T-helper 17 cell (primary cell): ENCODE results near the gene RBBP7. TPM values are rescaled to one million over a fixed set of nuclear protein-coding genes. Genes with fewer than 3 reads are reported as not detected.

Source experiments
- ATAC-seq: fragments of 150-1000 bp; cut with Tn5 transposase; 2 replicates; pipeline ENCODE4 v1.10.0; 2021; ENCODE audit warnings: mild to moderate bottlenecking, moderate library complexity
- DNase-seq, 3 donors: peaks; one replicate each; pipeline versions ENCODE4 v3.0.0 to v3.0.0-alpha.2; 2020 to 2021
- H3K9me3 ChIP-seq: one replicate; pipeline ENCODE4 v1.7.0; 2013; ENCODE audit warnings: low read length, mild to moderate bottlenecking; ENCODE audit not compliant: control insufficient read depth, poor library complexity, severe bottlenecking
- H3K27ac Mint-ChIP-seq: one replicate; pipeline ENCODE4 v1.8.0; 2022; ENCODE audit warnings: mild to moderate bottlenecking, moderate library complexity, mixed read lengths
- H3K27me3 Mint-ChIP-seq: one replicate; pipeline ENCODE4 v1.8.0; 2022; ENCODE audit warnings: mixed read lengths
- H3K36me3 Mint-ChIP-seq: one replicate; pipeline ENCODE4 v1.8.0; 2022; ENCODE audit warnings: low read depth, mixed read lengths
- H3K4me1 Mint-ChIP-seq: one replicate; pipeline ENCODE4 v1.8.0; 2022; ENCODE audit warnings: mild to moderate bottlenecking, mixed read lengths
- H3K4me3 Mint-ChIP-seq: one replicate; pipeline ENCODE4 v1.8.0; 2022; ENCODE audit warnings: mild to moderate bottlenecking, moderate library complexity, mixed read lengths
- total RNA-seq, 4 donors: library from RNA in 2 of 4; stranded (reverse) in 2 of 4; gene quantifications; one replicate each; pipeline ENCODE4 v1.2.3 and lab custom pipeline; 2022 to 2026

The RBBP7 gene
- total RNA-seq, 2 donors from 2014 or later = 103 to 105 TPM

DNA sequence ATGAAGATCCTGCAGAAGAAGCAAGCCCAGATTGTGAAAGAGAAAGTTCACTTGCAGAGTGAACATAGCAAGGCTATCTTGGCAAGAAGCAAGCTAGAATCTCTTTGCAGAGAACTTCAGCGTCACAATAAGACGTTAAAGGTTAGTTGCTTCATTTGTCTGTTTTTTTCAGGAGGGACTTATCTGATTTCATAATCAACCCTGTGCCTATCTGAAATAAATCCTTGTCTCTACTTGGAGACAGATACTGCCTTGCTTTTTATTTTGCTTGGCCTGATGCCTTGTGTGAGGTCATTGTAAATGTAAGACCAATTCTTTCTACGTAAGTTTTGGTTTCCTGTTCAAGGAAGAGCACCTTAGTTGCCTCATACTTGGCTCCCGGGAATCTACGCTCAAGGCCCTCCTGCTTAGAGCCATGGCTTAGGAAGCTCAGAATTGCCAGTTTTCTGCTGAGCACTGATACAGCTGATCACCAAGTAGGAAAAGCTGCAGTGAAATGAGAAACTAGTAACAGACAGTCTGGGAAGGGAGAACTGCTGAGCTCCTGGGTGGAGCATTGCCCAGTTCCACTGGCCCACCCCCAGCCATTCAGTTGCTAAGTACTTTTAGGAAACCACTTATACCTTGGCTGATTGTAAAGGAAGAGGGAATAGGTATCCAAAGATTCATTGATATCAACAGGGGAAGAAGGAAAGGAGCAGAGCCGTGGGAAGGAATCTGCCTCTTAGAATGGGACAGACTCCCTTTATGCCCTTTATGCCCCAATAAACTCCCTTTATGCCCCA lies 41.8 kb downstream of the RBBP7 start:
- H3K36me3 Mint-ChIP-seq = no peaks in the 10 kb centered on the region
- DNase-seq (no peak), ATAC-seq (no peak)
- no peaks in the 10 kb centered on the region for H3K27me3 Mint-ChIP-seq
- H3K9me3 ChIP-seq = no peaks in the 10 kb centered on the region
- H3K27ac Mint-ChIP-seq = no peak overlapping the region
- H3K4me3 Mint-ChIP-seq = peak overlapping the region; percentile 39
- peaks cover 2% of the 10 kb centered on the region for H3K4me1 Mint-ChIP-seq

DNA sequence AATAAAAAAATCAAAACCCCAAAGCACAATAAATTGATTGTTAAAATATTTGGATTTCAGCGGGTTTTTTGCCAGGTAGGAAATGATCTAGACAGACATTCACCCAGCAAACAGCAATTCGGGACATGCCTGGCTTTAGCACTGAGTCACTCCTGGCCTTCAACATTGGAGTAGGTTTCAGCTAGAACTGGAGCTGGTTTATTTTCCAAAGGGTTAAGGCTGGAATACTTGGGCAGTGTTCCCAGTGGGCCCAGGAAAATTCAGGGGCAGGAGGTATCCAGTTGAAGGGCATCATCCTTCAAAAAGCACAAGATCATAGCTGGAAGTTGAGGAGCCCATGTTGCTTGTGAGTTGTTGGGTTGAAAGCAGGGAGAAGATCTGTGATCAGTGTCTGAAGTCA lies 42.9 kb downstream of the RBBP7 start:
- no peaks in the 10 kb centered on the region for H3K36me3 Mint-ChIP-seq
- H3K4me1 Mint-ChIP-seq = peaks cover 1% of the 10 kb centered on the region
- ATAC-seq (no peak), DNase-seq (no peak)
- no peak overlapping the region for H3K4me3 Mint-ChIP-seq
- H3K9me3 ChIP-seq = no peaks in the 10 kb centered on the region
- no peaks in the 10 kb centered on the region for H3K27me3 Mint-ChIP-seq
- no peak overlapping the region for H3K27ac Mint-ChIP-seq

DNA sequence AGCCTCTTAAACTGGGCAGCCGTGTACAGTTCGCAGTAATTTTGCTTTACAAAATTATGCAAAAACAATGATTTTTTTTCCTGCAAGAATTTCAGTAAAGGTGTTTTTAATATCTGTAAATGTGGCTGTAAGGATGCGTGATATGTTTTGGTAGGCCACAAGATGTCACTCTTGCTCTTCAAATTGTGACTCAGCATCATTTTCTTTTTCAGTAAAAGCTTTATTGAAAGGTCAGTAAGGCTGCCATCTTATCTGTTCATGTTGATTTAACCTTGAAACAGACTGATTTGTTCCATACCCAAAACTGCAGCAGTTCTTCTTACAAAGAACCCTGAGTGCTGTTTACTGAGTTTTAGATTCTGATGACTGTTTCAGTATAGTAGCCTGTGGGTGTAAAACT lies 44.0 kb downstream of the RBBP7 start:
- no peak for DNase-seq
- Mint-ChIP-seq H3K4me1 (no peaks in the 10 kb centered on the region), H3K36me3 (no peaks in the 10 kb centered on the region), H3K4me3 (no peak overlapping the region), H3K27me3 (no peaks in the 10 kb centered on the region), H3K27ac (peak overlapping the region; percentile 75)
- H3K9me3 ChIP-seq = no peaks in the 10 kb centered on the region
- peak; percentile 54 for ATAC-seq

DNA sequence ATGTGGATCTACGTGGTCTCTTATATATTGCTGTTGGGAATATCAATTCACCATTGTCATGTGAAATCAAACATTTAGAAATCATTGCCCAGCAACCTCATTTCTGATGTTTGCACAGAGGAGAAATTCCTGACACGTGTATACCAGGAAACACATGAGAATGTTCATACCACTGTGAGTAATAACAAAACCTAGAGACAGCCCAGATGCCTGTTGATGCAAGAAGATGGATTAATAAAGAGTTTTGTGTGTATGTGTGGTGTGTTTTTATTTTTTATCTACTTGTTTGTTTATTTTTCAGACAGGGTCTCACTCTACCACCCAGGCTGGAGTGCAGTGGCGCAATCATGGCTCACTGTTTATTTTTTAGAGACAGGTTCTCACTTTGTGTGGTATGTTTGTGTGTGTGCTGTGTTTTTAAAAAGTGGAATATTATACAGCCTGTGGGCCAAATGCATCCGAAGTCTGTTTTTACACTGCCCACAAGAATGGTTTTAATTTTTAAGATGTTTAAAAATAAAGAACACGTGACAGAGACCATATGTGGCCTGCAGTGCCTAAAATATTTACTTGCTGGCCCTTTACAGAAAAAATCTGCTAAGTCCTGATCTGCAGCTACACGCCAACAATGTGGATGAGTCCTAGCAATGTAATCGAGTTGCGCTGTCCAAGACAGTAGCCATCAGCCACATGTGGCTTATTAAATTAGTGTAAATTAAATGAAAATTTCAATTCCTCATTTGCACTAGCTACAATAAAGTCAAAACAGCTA lies 44.7 kb downstream of the RBBP7 start:
- H3K9me3 ChIP-seq = no peaks in the 10 kb centered on the region
- H3K36me3 Mint-ChIP-seq = no peaks in the 10 kb centered on the region
- no peak for DNase-seq
- no peaks in the 10 kb centered on the region for H3K4me1 Mint-ChIP-seq
- peak overlapping the region; percentile 75 for H3K27ac Mint-ChIP-seq
- H3K4me3 Mint-ChIP-seq = no peak overlapping the region
- no peak for ATAC-seq
- H3K27me3 Mint-ChIP-seq = no peaks in the 10 kb centered on the region

DNA sequence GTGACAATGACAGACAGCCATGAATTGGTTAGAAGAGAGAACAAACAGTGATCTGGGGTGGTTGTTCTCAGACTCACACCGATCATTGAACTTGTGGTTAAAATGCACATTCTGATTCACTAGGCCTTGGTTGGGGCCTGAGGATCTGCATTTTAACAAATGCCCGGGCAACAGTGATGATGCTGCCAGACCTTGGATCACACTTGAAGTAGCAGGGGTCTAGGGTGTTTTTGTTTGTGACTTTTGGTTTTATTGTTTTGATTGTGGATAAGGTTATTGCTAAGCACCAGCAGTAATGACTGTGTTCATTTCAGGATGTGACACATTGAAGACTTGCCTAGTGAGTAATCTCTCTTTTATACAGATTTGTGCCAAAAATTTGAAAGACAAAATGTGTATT lies 47.4 kb downstream of the RBBP7 start:
- Mint-ChIP-seq H3K4me3 (no peak overlapping the region), H3K4me1 (no peaks in the 10 kb centered on the region), H3K27me3 (no peaks in the 10 kb centered on the region)

DNA sequence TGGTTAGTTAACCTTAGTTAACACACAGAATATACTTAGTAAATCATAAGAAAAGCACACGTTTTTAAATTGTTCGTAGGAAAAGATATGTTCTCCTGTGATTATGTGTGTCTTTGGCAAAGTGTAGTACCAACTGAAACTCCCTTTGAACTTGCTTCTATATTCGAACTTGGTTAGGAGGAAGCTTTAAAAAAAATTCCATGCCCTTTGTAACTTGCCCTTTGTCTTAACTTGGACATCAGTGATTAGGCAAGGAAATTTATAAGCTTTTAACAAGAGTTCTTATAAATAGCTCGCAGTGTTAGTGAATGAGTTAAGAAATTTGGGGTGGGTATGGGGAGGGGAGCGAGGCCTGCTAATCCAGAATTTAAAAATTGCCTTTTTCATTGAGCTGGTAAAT lies 50.5 kb downstream of the RBBP7 start:
- no peaks in the 10 kb centered on the region for H3K36me3 Mint-ChIP-seq
- ATAC-seq = no peak
- no peaks in the 10 kb centered on the region for H3K27me3 Mint-ChIP-seq
- H3K4me3 Mint-ChIP-seq = no peak overlapping the region
- DNase-seq = no peak
- H3K9me3 ChIP-seq = no peaks in the 10 kb centered on the region
- no peak overlapping the region for H3K27ac Mint-ChIP-seq
- no peaks in the 10 kb centered on the region for H3K4me1 Mint-ChIP-seq

More for the DNA sequence above, 47.4 kb downstream of the RBBP7 start:
- no peak for ATAC-seq
- no peaks in the 10 kb centered on the region for H3K9me3 ChIP-seq
- H3K36me3 Mint-ChIP-seq = no peaks in the 10 kb centered on the region
- no peak overlapping the region for H3K27ac Mint-ChIP-seq
- DNase-seq = no peak

DNA sequence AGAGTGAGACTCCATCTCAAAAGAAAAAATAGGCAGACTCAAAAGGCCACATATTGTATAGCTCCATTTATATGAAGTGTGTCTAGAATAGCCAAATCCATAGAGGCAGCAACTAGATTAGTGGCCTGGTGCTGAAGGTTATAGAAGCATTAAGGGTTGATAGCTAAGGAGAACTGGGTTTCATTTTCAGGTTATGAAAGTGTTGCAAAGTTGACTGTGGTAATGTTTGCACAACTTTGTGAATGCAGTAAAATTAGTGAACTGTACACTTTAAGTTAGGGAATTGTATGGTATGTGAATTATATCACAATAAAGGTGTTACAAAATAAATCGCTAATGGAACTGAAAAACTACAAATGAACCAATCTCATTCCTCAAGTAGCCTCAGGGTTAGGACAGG lies 55.6 kb downstream of the RBBP7 start:
- ATAC-seq (no peak), DNase-seq (no peak)
- no peaks in the 10 kb centered on the region for H3K9me3 ChIP-seq
- Mint-ChIP-seq H3K27me3 (no peaks in the 10 kb centered on the region), H3K4me1 (peaks cover 2% of the 10 kb centered on the region), H3K27ac (no peak overlapping the region), H3K36me3 (no peaks in the 10 kb centered on the region), H3K4me3 (no peak overlapping the region)

DNA sequence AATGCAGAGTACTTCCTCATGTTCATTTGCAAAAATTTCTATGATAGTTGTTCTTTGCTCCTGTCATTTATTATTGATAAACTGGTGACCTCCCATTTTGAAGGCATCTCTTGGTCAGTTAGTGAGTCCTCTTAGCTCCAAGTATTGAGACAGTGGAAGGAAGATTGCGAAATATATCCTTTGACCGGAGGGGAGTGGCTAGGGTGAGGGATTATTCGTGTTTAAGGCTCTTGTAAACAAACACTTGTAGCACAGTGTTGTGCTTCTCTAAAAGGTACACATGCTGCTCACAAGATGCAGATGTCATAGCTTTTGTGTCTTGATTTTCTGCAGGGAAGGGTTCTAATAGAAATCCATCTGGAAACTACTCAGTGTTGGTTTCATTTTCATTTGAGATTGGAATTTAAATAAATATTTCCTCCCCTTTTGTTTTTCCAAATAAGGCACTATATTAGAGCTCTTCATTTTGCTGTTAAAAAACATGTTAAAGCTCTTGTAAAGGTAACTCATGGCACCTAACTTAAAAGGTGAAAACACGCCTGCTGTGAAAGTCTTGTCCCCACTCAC lies 62.1 kb downstream of the RBBP7 start:
- ATAC-seq (no peak), DNase-seq (no peak)
- Mint-ChIP-seq H3K4me1 (peaks cover 4% of the 10 kb centered on the region), H3K27me3 (no peaks in the 10 kb centered on the region), H3K4me3 (peak overlapping the region; percentile 63), H3K27ac (no peak overlapping the region), H3K36me3 (no peaks in the 10 kb centered on the region)
- H3K9me3 ChIP-seq = no peaks in the 10 kb centered on the region

DNA sequence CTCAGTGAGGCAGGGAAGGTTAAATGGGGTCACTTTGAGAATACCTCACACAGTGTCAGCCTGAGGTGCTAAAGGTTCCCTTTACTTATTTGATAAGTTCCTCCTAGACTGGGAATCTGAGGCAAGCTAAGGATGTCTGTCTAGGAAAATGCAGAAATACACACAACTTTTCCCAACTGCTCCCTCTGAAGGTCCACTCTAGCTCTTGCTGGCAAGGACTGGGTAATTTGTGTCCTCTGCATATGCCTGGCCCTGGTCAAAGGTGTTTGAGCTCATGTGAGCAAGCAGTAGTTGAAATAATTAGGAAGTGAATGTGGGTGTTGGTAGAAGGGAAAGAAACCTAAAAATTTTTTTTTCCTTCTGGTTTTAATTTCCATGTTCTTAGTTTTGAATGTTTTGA lies 62.6 kb downstream of the RBBP7 start:
- no peaks in the 10 kb centered on the region for H3K27me3 Mint-ChIP-seq
- peaks cover 4% of the 10 kb centered on the region for H3K4me1 Mint-ChIP-seq
- no peak overlapping the region for H3K4me3 Mint-ChIP-seq

DNA sequence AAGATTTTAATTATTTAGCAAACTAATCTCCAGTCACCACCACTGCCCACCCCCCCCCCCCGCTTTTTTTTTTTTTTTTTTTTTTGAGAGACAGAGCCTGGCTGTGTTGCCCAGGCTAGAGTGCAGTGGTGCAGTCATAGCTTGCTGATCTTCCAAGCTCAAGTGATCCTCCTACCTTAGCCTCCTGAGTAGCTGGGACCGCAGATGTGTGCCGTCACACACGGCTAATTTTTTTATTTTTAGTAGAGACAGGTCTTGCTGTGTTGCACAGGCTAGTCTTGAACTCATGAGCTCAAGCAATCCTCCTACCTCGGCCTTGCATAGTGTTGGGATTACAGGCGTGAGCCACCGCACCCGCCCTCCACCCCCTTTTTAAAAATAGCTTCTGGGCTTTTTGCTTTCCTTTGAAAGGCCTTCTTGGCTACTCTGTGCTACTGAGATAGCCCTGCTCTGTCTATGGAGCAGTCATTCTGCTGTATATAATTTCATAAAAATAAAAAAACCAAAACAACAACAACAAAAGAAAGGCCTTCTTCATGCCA lies 65.2 kb downstream of the RBBP7 start:
- Mint-ChIP-seq H3K36me3 (no peaks in the 10 kb centered on the region), H3K4me3 (no peak overlapping the region), H3K4me1 (peaks cover 4% of the 10 kb centered on the region), H3K27ac (no peak overlapping the region), H3K27me3 (no peaks in the 10 kb centered on the region)
- no peaks in the 10 kb centered on the region for H3K9me3 ChIP-seq
- no peak for DNase-seq
- ATAC-seq = no peak

More for the DNA sequence above, 62.6 kb downstream of the RBBP7 start:
- DNase-seq (no peak), ATAC-seq (no peak)
- peak overlapping the region; percentile 39 for H3K27ac Mint-ChIP-seq
- no peaks in the 10 kb centered on the region for H3K36me3 Mint-ChIP-seq
- no peaks in the 10 kb centered on the region for H3K9me3 ChIP-seq

DNA sequence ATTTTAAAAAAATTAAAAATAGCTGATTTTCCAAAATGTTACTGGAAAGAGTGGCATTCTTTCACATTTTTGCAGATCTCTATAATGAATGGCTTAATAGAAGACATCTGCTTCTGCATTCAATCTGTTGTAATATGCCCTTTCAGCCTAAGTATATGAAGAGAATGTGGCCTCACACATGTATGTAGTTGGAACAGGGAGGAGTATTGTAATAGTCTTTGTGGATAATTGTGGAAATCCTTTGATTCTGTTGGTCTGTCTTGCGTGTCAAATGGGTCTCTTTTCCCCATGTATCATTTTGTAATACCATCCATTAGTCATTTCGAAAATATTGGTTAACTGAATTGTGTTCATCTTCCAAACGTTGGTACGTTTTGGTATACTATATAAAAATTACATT lies 72.3 kb downstream of the RBBP7 start:
- Mint-ChIP-seq H3K27me3 (no peaks in the 10 kb centered on the region), H3K27ac (peak overlapping the region; percentile 16), H3K4me1 (peaks cover 7% of the 10 kb centered on the region), H3K36me3 (no peaks in the 10 kb centered on the region), H3K4me3 (no peak overlapping the region)
- ATAC-seq (no peak), DNase-seq (no peak)
- no peaks in the 10 kb centered on the region for H3K9me3 ChIP-seq

DNA sequence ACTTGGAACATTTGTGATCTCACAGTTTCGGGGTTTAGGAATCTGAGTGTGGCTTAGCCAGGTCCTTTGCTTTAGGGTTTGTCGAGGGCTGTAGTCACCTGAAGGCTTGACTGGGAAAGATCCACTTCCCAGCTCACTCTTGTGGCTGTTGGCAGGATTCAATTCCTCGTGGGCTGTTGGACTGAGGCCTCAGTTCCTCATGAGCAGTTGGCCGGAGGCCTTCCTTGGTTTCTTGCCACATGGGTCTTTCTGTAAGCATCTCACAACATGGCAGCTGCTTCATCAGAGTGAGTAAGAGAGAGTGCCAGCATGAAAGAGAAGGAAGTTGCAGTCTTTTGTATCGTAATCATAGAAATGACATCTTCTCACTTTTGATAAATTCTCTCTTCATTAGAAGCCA lies 72.8 kb downstream of the RBBP7 start:
- Mint-ChIP-seq H3K27me3 (no peaks in the 10 kb centered on the region), H3K4me1 (peaks cover 7% of the 10 kb centered on the region), H3K36me3 (no peaks in the 10 kb centered on the region), H3K27ac (peak overlapping the region; percentile 16), H3K4me3 (no peak overlapping the region)
- ATAC-seq (no peak), DNase-seq (no peak)
- no peaks in the 10 kb centered on the region for H3K9me3 ChIP-seq

DNA sequence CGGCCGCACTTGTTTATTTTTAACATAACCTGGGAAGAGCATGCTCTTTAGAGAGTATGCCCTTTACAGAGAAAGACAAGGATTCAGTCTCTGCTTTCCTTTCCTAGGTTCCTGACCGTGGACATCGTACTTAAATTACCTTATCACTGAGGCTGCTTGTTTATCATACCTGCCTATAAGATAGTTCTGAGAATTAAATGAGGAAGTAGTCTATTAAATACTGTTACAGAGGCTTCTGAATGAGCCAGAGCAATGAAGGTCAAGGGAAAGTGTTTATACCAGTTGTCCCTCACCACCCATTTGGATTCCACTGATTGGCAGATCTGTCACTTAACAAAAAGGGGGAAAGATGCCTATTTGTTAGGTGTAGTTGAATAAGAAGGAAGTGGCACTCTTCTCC lies 73.9 kb downstream of the RBBP7 start:
- no peak overlapping the region for H3K27ac Mint-ChIP-seq
- no peaks in the 10 kb centered on the region for H3K36me3 Mint-ChIP-seq
- no peak overlapping the region for H3K4me3 Mint-ChIP-seq
- ATAC-seq = no peak
- peaks cover 7% of the 10 kb centered on the region for H3K4me1 Mint-ChIP-seq
- no peaks in the 10 kb centered on the region for H3K27me3 Mint-ChIP-seq
- no peak for DNase-seq
- no peaks in the 10 kb centered on the region for H3K9me3 ChIP-seq
